EH (cell line): Measurements from ENCODE around the gene TMEM232.

Source experiments
- DNase-seq: peaks from one replicate; pipeline ENCODE4 v3.0.0-alpha.2; 2015; ENCODE audit warnings: low read depth

Gene TMEM232

DNA sequence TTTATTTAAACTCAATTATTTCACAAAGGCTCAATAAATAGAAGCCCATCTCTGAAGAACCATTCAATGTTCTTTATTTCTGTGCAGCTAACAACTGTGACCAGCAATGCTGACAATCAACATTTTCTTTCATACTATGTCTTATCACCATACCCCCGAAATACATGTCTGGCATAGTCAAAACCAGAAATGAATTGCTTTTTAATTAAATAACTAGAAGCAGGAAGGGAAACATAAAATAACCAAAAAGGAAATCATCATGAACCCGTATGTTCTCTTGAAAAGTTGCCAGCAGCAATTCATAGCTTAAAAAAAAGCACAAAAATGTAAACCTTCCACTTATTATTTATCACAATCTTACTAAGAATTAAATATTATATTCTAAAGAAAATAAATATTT is 212.4 kb downstream of the TMEM232 start:
- DNase-seq: no peak

DNA sequence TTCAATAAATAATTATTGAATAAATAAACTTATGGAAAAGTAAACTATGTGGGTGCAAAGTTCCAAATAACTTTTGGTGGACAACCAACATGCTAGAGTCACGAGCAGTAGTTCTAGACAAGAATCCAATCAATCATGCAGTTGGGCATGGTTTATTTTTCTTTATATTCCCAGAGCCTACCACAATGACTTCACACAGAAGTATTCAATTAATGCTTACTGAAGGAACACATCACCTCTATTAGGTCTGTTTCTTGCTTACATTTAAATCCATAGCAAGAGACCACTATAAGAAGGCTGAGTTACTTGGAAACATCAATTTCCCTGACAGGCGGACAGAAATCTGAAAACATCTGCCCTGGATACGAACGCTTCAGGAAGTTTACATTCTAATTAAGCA is 214.2 kb downstream of the TMEM232 start:
- no peak for DNase-seq

DNA sequence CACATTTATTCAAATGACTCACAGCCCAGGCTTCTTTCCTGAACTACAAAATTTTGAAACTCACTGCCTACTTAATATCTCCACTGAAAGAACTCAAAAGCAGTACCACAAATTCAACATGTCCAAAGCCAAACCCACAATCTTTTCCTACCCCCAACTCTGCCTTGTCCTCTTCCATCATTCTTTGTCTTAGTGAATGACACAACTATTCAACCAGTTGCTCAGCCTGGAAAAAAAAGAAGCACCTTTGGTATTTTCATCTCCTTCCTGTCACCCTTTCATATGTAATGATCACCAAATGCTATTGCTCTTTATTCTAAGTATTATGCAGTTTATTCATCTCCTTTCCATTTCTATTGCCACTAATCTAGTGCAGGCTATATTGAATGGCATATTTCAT is 216.3 kb downstream of the TMEM232 start:
- DNase-seq: no peak

DNA sequence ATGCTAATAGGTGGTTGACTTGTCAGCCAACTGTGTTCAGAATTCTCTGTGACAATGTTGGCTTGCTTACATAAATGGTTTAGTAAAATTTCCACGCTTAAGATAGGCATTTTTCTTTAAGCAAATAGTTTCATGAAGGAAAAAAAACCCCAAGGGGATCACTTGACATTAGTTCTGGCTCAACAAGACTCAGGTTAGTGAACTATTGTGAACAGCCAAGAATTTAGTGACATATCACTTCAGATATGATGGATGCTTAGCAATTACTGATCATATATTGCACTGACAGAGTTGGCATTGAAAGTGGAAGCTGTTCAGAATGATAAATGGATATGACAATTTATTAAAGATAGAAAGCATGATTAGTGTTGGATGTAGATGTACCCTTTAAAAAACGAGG is 218.5 kb downstream of the TMEM232 start:
- no peak for DNase-seq

DNA sequence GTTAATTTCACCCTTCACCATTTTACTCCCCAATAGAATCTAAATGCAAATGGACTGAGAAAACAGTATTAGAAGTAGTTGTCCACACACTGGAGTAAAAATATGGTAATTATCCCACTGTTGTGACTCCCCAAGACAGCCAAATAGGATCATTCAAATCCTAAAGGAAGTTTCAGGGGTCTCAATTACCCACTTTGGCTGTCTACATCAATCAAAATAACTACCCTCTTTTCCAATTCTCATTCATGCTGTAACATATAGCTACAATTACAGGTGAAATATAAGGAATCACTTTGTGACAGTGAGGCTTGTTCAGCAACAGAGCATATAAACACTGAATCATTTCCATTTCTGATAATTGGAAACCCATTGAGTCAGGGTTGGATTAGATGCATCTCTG is 220.1 kb downstream of the TMEM232 start:
- no peak for DNase-seq

DNA sequence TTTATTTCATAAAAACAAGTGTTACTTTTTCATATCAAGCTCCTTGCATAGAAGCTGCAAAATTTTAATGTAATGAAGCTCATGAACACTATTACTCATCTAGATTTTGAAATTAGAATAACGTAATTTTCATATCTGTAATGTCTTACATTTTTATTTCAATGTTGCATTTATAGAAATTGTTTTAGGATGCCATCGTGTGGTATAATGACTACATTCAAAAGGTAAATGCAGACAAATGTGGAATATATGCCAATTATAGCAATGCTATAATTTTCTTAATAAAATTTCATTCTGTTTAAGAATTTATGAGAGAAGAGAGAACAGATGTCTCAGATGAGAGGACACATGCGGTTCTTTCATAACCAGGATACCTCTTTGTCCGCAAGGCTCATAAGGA is 230.2 kb downstream of the TMEM232 start:
- DNase-seq: no peak

DNA sequence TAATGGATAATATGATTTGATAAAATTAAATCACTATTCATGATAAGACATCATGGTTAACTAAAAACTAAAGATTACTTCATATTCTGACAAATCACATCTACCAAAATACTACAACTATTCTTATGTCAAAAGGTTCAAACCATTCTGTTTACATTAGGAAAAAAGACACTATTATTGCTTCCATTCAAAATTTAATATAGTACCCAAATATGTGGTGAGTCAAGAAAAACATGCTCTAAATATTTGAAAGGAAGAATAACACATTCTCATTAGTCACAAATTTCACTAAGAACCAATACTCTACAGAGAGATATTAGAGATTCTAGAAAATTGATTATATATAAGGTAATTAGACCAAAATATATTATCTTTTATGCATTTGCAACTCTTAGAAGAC is 234.0 kb downstream of the TMEM232 start:
- DNase-seq: no peak

DNA sequence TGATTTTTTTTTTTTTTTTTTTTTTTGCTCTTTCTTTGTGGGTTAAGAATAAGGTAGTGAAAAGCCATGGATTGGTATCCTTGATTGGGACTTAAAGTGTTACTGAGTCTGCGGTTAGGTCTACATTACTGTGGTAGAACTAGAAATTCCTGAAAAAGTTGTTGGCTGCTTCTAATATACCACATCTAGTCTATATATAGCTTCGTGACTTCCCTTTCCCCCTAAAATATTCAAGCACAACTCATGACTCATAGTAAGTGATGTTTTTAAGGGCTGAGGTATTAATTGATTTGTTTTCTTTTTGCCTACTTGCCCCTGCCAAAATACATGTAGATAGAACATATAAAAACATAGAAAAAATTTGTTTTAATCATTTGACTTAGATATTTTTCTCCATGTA is 247.6 kb downstream of the TMEM232 start:
- peak; percentile 78 for DNase-seq

DNA sequence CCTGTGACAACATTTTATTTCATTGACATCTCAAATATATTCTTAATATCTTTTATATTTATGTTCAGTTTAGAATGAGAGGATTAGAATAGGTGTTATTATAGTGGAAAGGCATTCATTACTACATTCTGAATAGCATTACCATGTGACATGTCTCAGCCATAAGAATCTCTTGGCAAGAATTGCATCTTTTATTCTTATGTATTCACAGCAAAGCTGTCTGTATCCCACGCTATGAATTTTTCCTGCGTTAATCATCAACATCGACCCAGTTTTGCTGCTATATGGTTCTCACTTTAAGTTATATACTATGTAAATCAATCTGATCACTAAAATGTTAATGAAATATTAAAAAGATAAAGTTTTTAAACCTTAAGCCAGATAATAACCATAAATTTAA is 248.6 kb downstream of the TMEM232 start:
- DNase-seq: peak; percentile 1

DNA sequence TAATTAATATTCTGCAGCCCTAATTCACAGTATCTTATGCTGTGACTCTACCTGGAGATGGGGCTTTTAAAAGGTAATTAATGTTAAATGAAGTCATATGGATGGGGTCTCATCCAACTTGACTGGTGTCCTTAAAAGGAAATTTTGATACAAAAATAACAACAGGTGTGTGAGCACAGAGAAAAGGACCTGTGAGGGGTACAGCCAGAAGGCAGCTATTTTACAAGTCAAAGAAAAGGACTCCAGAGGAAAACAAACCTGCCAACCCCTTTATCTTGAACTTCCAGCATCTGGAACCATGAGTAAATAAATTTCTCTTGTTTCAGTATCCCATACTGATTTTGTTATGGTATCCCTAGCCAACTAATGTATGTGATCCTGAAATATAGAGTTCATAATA is 250.3 kb downstream of the TMEM232 start:
- no peak for DNase-seq

DNA sequence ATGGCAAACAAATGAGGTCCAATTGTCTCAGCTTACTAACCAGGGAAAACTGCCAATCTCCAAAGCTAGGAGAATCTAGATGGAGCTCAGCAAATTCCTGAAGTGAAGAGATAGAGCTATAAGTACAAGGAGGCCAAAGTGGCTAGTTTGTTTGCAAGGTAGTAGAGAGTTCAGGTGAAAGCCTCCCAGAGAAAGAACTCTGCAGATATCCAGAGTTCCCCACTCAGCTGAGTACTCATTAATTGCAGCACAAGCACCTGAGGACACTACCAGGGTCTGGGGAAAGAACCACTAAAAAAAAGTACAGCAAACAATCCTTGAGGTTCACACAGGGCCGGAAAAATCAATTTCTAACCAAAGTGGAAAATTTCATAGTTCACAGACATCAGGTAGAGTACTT is 250.9 kb downstream of the TMEM232 start:
- no peak for DNase-seq

DNA sequence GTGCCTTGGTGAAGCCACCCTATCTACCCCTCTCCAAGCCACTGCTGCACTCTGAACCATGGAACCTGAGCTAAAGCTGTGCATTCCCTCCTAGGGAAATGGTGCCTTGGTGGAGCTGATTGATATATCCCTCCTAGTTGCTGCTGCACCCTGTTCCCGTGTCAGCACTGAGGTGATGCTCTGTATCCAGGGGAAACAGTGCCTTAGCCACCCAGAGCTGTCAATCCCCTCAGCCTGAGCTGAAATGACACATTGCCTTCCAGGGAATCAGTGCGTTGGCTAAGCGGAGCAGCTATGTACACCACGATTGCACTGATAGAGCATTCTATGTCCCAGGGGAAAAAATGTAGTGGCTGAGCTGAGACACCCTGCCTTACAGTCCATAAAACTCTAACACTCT is 257.0 kb downstream of the TMEM232 start:
- DNase-seq: no peak

DNA sequence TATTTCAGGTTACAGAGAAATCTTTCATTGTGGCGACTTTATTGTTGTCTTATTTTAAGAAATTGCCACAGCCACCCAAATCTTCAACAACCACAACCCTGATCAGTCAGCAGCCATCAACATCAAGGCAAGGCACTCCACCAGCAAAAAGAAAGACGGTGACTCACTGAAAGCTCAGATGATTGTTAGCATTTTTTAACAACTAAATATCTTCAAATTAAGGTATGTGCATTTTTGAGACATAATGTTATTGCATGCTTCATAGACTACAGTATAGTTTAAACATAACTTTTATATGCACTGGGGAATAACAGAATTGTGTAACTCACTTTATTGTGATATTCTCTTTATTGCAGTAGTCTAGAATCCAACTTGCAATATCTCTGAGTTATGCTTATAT is 263.4 kb downstream of the TMEM232 start:
- no peak for DNase-seq

DNA sequence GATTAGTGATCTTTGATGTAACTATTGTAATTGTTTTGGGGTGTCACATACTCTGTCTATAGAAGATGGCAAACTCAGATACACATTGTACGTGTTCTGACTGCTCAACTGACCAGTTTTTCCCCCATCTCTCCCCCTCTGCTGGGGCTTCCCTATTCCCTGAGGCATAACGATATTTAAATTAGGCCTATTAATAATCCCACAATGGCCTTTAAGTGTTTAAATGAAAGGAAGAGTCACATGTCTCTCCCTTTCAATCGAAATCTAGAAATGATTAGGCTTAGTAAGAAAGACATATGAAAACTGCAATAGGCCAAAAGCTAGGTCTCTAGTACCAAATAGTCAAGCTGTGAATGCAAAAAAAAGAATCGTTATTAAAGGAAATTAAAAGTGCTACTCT is 265.6 kb downstream of the TMEM232 start:
- no peak for DNase-seq

DNA sequence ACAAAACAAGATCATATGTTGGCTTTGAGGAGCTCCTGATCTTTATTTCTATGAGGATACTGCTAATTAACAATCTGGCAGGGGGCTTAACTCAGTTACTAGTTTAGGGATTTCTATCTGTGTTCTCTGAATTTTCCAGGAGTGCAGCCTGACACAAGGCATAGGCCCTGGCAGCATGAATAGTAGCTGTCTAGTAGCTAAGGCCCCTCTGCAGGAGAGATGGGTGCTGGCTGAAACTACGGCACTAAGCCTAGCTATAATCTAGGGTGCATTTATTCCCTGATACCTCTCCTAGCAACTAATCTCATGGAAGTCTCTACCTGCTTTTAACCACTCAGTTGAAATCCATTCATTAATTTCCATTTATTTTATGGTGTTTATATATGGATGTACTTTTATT is 268.2 kb downstream of the TMEM232 start:
- DNase-seq: no peak

DNA sequence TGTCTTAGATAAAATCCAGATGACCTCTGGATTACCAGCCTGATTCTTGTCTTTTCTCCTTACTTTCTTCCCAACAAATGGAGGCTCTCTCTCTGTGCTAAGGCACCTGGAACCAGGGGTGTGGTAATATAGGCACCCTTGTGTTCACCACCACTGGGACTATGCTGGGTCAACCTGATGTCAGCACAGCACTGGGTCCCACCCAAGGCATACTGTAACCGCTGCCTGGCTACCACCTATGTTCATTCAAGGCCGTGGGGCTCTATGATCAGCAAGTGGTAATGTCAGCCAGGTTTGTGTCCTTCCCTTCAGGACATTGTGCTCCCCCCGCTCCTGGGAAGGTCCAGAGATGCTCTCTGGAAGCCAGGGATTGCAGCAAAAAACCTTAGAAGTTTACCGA is 283.6 kb downstream of the TMEM232 start:
- DNase-seq: no peak

DNA sequence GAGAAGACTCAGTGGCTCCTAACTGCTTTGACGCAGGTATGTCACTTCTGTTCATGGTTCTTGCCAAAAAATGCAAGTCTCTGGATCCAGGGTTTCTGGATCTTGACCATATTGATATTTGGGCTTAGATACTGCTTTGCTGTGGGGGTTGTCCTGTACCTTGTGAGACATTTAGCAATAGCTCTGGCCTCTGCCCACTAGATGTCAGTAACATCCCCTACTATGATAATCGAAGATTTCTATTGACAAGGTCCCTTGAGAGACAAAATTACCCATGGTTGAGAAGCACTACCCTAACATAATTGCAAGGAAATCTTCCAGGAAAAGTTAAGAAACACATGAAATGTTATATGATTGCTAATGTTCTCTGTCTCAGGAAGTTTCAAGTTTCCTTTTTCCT is 285.4 kb downstream of the TMEM232 start:
- DNase-seq: peak; percentile 21

DNA sequence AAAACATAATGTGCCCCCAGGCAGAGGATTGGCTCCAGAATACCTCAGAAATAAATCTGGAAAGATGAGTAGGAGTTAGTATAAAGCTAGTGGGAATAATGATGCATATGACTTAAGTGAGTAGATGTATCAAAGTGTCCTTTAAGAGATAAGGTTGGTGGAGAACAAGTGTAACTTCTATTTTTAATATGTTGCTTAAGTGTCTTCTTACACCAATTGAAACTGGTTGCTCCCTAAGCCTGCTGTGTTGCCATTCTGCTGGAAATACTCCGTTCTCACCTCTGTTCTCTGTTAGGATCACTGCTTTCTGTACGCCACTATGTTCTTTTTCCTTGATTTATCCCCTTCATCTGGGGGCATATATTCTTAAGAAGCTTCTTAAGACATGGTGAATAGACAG is 286.4 kb downstream of the TMEM232 start:
- DNase-seq: no peak

DNA sequence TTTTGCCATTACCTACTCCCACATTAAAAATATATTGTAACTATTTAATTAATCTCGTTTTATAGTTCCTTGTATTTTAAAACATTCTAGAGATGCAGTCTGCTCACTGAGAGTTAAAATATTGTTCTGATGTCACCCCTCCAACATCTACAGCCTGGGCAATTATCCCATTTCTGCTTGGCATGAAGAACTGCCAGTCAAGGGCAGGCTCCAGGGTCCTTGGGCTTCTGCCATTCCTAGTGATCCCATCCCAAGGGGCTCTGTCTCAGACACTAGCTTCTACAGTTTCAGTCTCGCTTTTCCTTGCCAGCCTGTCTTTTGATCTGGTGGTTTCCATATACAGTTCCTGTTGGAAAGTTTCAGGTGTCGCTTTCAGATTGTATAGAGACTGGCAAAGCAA is 287.2 kb downstream of the TMEM232 start:
- no peak for DNase-seq

DNA sequence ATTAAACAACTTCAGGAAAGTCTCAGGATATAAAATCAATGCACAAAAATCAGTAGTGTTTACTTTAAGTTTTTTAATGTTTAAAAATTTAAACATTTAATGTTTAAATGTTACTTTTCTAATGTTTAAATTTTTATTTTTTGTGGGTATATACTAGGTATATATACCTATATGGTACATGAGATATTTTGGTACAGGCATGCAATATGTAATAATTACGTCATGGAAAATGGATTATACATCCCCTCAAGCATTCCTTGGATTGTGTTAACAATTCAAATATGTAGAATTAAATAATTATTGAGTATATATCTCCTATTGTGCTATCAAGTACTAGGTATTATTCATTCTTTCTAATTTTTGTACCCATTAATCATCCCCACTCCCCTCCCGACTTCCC is 291.3 kb downstream of the TMEM232 start:
- no peak for DNase-seq

DNA sequence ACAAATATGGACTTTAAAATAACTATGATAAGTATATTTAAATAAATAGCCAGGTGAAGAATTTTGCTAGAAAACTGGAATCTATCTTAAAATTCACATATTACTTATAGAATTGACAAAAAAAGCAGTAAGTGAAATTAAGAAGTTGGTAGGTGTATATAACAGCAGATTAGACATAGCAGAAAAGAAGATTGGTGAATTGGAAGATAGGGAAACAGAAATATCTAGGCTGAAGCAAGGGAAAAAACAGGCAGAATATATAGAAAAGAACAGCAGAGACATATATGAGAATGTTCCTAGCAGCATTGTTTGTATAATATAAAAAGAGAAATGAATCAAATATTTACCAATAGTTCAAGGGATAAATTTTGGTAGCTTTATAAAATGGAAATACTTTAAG is 294.9 kb downstream of the TMEM232 start:
- no peak for DNase-seq

DNA sequence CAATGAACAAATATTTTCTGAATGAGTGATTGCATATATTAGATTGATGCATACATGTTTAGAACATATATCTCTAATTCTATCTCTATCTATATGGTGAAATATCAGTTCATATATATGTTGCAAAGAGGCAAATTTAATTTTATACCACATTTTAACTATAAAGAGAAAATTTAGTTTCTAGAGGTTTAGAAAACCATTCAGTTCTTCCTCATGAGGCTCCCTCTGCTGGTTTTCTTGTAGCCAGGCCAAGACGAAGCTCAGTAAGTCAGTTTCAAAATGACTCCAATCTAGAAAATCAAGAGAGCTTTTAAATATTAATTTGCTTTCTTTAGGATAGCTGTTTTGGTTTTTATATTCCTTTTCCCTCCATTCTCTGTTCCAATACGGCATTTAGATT is 312.1 kb downstream of the TMEM232 start:
- DNase-seq: peak; percentile 3

DNA sequence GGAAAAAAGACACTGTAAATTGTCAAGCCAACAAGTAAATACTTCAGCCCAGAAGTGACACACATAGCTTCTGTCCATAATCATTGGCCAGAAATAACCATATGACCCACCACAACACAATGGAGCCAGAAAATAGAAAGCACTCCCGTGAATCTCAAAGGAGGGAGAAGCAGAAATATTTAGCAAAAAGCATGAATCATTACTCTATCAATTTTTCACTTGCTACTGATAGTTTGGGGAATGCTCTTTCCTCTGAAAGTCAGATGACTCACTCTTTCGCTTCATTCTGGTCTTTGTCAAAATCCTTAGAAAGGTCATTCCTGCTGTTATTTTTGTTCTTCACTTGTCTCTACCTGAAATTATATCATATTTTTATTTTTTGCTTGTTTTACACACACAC is 312.6 kb downstream of the TMEM232 start:
- no peak for DNase-seq

DNA sequence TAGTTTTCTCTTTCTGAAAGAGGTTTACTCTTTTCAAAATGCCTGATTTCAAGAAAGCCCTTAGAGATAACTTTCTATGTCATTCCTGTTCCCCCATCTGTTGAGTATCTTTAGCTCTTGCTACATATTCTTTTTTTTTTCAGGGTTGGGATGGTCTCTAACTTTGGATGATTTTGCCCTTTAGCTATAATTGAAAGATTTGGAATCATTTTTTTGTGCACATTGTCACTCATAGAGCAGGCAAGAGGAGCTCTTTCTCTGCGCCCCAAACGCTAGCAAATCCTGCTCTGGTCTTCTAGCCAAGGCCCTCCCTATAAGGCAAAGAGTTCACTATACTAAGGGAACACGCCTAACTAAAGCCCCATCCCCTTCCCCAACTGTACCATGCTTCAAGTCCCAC is 316.9 kb downstream of the TMEM232 start:
- no peak for DNase-seq

DNA sequence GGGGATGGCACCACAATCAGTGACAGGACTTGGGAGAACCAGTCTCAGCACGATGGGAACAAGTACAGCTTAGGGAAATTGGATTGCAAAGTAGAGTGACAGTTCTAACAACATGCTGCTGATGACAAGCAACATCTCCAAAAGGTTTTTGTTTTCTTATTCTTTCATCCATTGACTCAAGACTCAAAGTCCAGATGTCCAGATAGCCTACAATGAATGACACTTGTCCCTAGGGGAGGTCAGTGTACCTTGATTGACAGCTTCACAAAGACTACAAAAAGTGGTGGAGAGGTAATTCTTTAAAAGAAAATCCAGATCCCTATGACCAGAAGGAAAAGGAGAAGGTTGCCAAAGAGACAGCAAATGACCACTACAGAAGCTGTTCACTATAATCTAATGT is 323.9 kb downstream of the TMEM232 start:
- DNase-seq: no peak
